LNCAP (cell line): ENCODE measurements around the gene LEP.

Experiments
- CTCF ChIP-seq: fragments of 450-650 bp; IDR thresholded peaks from 2 replicates; pipeline ENCODE4 v1.5.1; 2017; ENCODE audit warnings: mild to moderate bottlenecking

The LEP gene

GRCh38 chr7:128257458-128257857 lies 16.4 kb downstream of the LEP start:
- no peak for TF ChIP-seq CTCF

GRCh38 chr7:128259131-128260061 lies 18.3 kb downstream of the LEP start:
- no peak for TF ChIP-seq CTCF

GRCh38 chr7:128260069-128260795 lies 19.2 kb downstream of the LEP start:
- no peak for TF ChIP-seq CTCF

GRCh38 chr7:128262273-128263028 lies 21.4 kb downstream of the LEP start:
- no peak for TF ChIP-seq CTCF

- TF ChIP-seq CTCF: no peak
Observed at GRCh38 chr7:128263420-128263819, 22.3 kb downstream of the LEP start.

GRCh38 chr7:128264477-128264876 lies 23.4 kb downstream of the LEP start:
- TF ChIP-seq CTCF: no peak

GRCh38 chr7:128265156-128265905 lies 24.3 kb downstream of the LEP start:
- TF ChIP-seq CTCF: no peak
